Measurements from ENCODE around the gene LCE3C. TPM values are rescaled to one million over a fixed set of nuclear protein-coding genes. Genes with fewer than 3 reads are reported as not detected.
"Not testable (repeated sequence)": the region's sequence is repeated elsewhere in the genome, so short reads cannot be mapped to it uniquely, and the experiment has no call there.

Gene LCE3C, protein sequence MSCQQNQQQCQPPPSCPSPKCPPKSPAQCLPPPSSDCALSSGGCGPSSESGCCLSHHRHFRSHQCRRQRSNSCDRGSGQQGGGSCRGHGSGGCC
- total RNA-seq = not detected in 2 replicates

DNA sequence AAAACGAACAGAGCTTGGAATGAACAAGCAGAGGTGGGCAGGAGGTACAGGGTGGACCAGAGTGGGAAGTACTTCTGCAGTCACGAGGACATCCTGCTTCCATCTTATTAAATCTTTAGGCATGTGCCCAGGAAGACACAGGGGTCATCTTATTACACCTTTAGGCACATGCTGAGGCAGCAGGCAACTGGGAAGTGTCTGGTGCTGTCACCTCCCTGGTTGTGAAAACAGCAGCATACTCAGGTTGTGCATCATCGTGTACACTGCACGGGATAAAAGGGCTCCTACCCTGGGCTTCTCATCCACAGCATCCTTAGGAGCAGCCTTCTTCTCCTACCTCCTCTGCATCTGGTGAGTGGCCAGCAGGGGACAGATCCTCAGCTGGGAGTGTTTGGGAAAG, at the start of gene LCE3C:
Gene LCE3C, plus strand, starts transcription at position 301 of the 400 bp plus-strand sequence. CDS start 498 bp downstream, outside the sequence.
- intact Hi-C loops (cut with micrococcal nuclease) = no loop called here
- H3K27me3 Mint-ChIP-seq (ENCODE audit: insufficient read depth) = no peaks in the 10 kb centered on the region
- no peaks in the 10 kb centered on the region for H3K9me3 Mint-ChIP-seq
- no peak within 1 kb of the TSS for H3K27ac Mint-ChIP-seq
- no peak within 1 kb of the TSS for H3K4me3 Mint-ChIP-seq
- no peaks in the 10 kb centered on the region for H3K4me1 Mint-ChIP-seq (ENCODE audit: low read depth)
- H3K36me3 Mint-ChIP-seq (ENCODE audit: low read depth) = no peaks in the 10 kb centered on the region
- DNase-seq (ENCODE audit: low spot score) = no peak

DNA sequence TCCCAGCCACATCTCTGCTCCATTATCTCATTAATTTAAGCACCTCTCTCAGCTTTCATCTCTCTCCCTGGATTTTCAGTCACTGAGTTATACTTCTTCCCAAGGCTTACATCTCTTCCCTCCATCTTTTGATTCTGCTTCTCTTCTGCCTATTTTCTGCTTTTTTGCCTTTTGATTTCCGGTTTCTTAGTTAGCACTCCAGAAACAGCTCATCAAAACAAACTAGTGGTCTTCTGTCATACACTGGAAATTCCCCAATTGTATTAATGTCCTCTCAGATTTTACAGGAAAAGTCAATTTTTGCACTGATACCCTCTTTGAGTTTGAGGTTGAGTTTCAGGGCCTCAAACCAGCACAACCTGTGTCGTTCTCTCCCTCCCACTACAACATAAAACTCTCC, 34.9 kb upstream of the LCE3C start:
- no peak for DNase-seq (ENCODE audit: low spot score)
- Mint-ChIP-seq H3K36me3 (ENCODE audit: low read depth) (no peaks in the 10 kb centered on the region), H3K4me3 (no peak overlapping the region), H3K27ac (no peak overlapping the region), H3K9me3 (no peaks in the 10 kb centered on the region), H3K27me3 (ENCODE audit: insufficient read depth) (no peaks in the 10 kb centered on the region), H3K4me1 (ENCODE audit: low read depth) (no peaks in the 10 kb centered on the region)
- intact Hi-C loops (cut with micrococcal nuclease) = no loop called here

DNA sequence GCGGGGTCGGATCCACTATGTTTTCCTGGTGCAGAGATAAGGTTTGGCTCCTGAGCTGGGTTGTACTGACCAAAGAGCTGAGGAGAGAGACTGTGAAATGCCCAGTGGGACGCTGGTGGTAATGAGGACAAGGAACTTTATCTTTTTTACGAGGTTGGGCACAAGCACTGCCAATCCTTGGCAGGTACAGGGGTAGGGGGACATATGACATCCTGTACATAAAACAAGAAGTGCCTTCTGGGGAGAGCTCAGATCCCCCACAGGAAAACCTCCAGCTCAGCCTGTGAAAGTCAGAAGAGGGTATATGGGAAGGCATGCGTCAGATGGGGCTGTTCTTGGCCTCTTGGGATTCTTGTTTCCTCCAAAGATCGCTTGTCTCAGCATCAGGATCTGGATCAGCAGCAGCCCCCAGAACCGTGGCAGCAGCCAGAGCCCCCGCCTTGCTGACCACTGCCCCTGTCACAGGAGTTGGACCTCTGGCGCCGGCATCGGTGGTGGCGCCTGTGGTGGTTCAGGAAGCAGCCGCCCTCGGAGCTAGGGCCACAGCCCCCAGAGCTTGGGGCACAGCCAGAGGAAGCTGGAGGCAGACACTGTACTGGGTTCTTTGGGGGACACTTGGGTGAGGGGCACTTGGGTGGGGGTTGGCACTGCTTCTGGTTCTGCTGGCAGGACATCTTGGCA, 34.4 kb upstream of the LCE3C start:
- no peak for DNase-seq (ENCODE audit: low spot score)
- no peaks in the 10 kb centered on the region for H3K27me3 Mint-ChIP-seq (ENCODE audit: insufficient read depth)
- H3K9me3 Mint-ChIP-seq = no peaks in the 10 kb centered on the region
- intact Hi-C loops (cut with micrococcal nuclease) = no loop called here
- no peaks in the 10 kb centered on the region for H3K36me3 Mint-ChIP-seq (ENCODE audit: low read depth)
- no peak overlapping the region for H3K27ac Mint-ChIP-seq
- H3K4me3 Mint-ChIP-seq = no peak overlapping the region
- no peaks in the 10 kb centered on the region for H3K4me1 Mint-ChIP-seq (ENCODE audit: low read depth)

DNA sequence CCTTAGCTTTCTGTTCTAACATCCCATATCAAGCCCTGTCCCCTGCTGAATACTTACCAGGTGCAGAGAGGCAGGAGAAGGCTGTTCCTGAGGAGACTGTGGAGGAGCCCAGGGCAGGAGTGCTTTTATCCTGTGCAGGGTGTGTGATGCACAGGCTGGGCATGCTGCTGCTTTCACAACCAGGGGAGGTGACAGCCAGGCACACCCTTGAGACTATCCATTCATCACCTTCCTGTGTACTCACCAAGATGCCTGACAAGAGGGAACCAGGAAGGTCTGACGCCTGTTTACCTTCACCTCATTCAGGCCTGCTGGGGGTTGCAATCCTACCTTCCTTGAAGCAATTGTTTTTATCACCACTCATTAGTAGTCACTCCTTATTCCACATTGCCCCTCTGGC, 33.4 kb upstream of the LCE3C start, which contains the start of gene LCE3E:
Gene LCE3E, minus strand, starts transcription at position 100 of the 400 bp plus-strand sequence. CDS start 572 bp downstream, outside the sequence.
- no peaks in the 10 kb centered on the region for H3K9me3 Mint-ChIP-seq
- H3K27ac Mint-ChIP-seq = no peak within 1 kb of the TSS
- H3K4me3 Mint-ChIP-seq = no peak within 1 kb of the TSS
- DNase-seq (ENCODE audit: low spot score) = no peak
- H3K27me3 Mint-ChIP-seq (ENCODE audit: insufficient read depth) = no peaks in the 10 kb centered on the region
- no peaks in the 10 kb centered on the region for H3K4me1 Mint-ChIP-seq (ENCODE audit: low read depth)
- intact Hi-C loops (cut with micrococcal nuclease) = no loop called here
- H3K36me3 Mint-ChIP-seq (ENCODE audit: low read depth) = no peaks in the 10 kb centered on the region

DNA sequence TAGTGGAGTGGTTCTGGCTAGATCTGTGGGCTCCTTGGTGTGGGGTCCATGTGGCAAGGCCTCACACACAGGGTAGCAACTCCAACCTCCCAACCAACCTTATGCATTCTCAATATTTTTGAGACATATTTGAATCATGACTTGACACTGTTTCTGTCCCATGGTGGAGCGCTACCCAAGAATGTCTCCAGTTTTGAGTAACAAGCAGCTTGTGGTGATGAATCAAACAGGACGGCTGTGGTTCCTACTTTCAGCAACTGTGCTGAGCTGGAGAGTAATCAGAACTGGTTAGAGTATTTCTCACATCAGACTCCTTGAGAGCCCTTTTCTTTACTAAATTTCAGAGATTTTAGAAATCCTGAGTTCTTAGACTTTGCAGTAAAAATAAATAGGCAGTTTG, 22.9 kb upstream of the LCE3C start:
- no peaks in the 10 kb centered on the region for H3K4me1 Mint-ChIP-seq (ENCODE audit: low read depth)
- DNase-seq (ENCODE audit: low spot score) = no peak

DNA sequence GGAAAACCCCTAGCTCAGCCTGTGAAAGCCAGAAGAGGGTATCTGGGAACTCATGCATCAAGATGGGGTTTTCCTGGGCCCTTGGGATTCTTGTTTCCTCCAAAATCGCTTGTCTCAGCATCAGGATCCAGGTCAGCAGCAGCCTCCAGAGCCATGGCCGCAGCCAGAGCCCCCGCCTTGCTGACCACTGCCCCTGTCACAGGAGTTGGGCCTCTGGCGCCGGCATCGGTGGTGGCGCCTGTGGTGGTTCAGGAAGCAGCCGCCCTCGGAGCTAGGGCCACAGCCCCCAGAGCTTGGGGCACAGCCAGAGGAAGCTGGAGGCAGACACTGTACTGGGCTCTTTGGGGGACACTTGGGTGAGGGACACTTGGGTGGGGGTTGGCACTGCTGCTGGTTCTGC, 20.5 kb upstream of the LCE3C start:
- H3K4me3 Mint-ChIP-seq; H3K27me3 Mint-ChIP-seq (ENCODE audit: insufficient read depth); intact Hi-C loops (cut with micrococcal nuclease); DNase-seq (ENCODE audit: low spot score); H3K4me1 Mint-ChIP-seq (ENCODE audit: low read depth); H3K36me3 Mint-ChIP-seq (ENCODE audit: low read depth); H3K27ac Mint-ChIP-seq; H3K9me3 Mint-ChIP-seq: not testable (repeated sequence)

More for the DNA sequence above, 22.9 kb upstream of the LCE3C start:
- Mint-ChIP-seq H3K27me3 (ENCODE audit: insufficient read depth) (peaks cover 11% of the 10 kb centered on the region), H3K9me3 (no peaks in the 10 kb centered on the region), H3K36me3 (ENCODE audit: low read depth) (no peaks in the 10 kb centered on the region), H3K27ac (no peak overlapping the region), H3K4me3 (no peak overlapping the region)
- intact Hi-C loops (cut with micrococcal nuclease) = no loop called here

DNA sequence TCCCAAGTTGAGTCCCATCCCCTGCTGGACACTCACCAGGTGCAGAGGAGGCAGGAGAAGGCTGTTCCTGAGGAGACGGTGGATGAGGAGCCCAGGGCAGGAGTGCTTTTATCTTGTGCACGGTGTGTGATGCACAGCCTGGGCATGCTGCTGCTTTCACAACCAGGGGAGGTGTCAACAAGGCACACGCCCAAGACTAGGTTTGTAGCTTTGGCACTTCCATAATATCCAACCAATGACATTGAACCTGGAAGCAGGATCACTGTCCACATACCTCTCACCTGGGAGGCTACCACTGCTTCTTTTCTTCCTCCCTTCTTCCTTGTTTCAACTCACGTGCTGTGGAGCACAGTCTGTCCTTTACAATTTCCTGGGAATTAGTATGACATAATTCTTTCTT, 19.6 kb upstream of the LCE3C start, which contains the start of gene LCE3D:
Gene LCE3D, minus strand, starts transcription at position 84 of the 400 bp plus-strand sequence. CDS start 580 bp downstream, outside the sequence.
- H3K4me3 Mint-ChIP-seq = no peak within 1 kb of the TSS
- H3K36me3 Mint-ChIP-seq (ENCODE audit: low read depth) = no peaks in the 10 kb centered on the region
- no peak for DNase-seq (ENCODE audit: low spot score)

DNA sequence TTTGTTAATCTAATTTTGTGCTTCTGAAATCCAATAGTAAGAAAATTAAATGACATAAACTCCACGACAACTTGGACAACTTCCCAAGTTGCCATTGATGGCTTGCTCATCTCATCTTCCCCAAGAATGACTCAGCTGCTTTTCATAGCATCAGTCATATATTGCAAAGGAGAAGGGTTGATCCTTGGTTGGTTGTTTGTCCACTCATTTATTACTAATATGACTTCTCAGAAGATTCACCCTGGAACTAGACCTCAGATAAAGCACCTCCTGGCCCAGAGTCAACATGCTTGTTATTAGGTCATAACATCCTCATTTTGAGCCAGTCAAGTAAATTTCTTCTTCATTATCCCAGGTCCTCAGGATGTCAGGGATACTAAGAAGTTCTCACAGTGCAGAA, 17.4 kb upstream of the LCE3C start:
- Mint-ChIP-seq H3K36me3 (ENCODE audit: low read depth) (no peaks in the 10 kb centered on the region), H3K4me3 (no peak overlapping the region), H3K9me3 (no peaks in the 10 kb centered on the region), H3K27me3 (ENCODE audit: insufficient read depth) (peaks cover 5% of the 10 kb centered on the region), H3K4me1 (ENCODE audit: low read depth) (no peaks in the 10 kb centered on the region), H3K27ac (no peak overlapping the region)
- intact Hi-C loops (cut with micrococcal nuclease) = no loop called here
- DNase-seq (ENCODE audit: low spot score) = no peak

More for the DNA sequence above, 19.6 kb upstream of the LCE3C start, which contains the start of gene LCE3D:
- no peaks in the 10 kb centered on the region for H3K4me1 Mint-ChIP-seq (ENCODE audit: low read depth)
- H3K27ac Mint-ChIP-seq = no peak within 1 kb of the TSS
- peaks cover 5% of the 10 kb centered on the region for H3K27me3 Mint-ChIP-seq (ENCODE audit: insufficient read depth)
- no peaks in the 10 kb centered on the region for H3K9me3 Mint-ChIP-seq
- intact Hi-C loops (cut with micrococcal nuclease) = no loop called here

DNA sequence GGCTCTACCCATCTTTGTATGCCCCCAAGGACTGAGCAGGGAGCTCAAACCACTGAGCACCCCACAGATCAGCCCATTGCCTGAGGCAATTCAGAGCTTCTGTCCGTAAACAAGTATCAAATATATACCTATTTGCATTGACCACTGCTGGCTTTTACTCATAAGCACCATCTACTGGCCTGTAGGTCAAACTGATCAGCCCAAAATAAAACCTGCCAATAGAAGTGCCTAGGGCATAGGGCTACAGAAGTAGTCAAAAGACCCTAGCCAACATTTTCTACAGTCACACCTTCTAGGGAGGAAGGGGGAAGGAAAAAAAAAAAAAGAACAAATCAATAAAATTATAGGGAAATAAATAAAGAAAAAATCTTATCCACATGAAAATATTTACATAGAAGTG, 14.4 kb upstream of the LCE3C start:
- no peaks in the 10 kb centered on the region for H3K4me1 Mint-ChIP-seq (ENCODE audit: low read depth)
- H3K27ac Mint-ChIP-seq = no peak overlapping the region
- no peak overlapping the region for H3K4me3 Mint-ChIP-seq
- H3K36me3 Mint-ChIP-seq (ENCODE audit: low read depth) = no peaks in the 10 kb centered on the region
- intact Hi-C loops (cut with micrococcal nuclease) = no loop called here
- no peak for DNase-seq (ENCODE audit: low spot score)
- no peaks in the 10 kb centered on the region for H3K9me3 Mint-ChIP-seq
- peaks cover 3% of the 10 kb centered on the region for H3K27me3 Mint-ChIP-seq (ENCODE audit: insufficient read depth)

DNA sequence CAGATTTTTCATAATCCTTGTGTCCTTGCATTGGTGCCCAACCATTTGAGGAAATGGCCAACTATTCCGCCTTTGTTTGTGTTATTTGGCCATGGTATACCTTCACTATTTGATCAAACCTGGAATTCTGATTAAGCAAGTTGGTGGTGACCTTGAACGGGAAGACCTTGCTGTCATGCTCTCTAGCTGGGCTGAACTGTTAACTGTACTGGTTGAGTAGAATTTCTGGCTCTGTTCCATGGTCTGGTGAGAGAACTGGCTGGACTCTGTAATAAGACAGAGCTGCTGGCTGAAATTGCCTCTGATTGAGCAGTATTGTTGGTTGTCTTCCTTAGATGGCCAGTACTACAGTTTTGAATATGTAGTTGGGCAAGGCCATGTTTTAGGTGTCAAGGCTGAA, 3.0 kb upstream of the LCE3C start:
- no peaks in the 10 kb centered on the region for H3K36me3 Mint-ChIP-seq (ENCODE audit: low read depth)
- H3K4me1 Mint-ChIP-seq (ENCODE audit: low read depth) = no peaks in the 10 kb centered on the region
- no peak overlapping the region for H3K27ac Mint-ChIP-seq
- H3K9me3 Mint-ChIP-seq = no peaks in the 10 kb centered on the region
- H3K27me3 Mint-ChIP-seq (ENCODE audit: insufficient read depth) = no peaks in the 10 kb centered on the region
- DNase-seq (ENCODE audit: low spot score) = no peak
- intact Hi-C loops (cut with micrococcal nuclease) = no loop called here
- no peak overlapping the region for H3K4me3 Mint-ChIP-seq

DNA sequence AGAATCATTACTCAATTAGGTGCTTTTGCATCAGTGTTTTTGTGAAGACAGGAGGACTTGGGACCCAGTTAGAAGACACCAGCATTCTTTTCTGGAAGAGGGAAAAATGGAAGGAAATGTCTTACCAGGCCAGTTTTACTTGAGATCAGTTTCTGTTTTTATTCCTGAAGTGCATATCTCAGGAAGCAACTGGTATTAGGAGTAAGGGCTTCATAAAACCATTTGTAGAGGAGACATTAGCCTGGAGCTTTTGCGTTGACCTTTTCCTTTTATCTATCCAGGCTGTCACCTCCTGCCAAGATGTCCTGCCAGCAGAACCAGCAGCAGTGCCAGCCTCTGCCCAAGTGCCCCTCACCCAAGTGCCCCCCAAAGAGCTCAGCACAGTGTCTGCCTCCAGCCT, 13.5 kb downstream of the LCE3C start, which contains the start of gene LCE3B:
Gene LCE3B, plus strand, starts transcription at position 301 of the 400 bp plus-strand sequence. Its CDS starts 0 bp downstream, at position 301.
- H3K9me3 Mint-ChIP-seq = peaks cover 3% of the 10 kb centered on the region
- DNase-seq (ENCODE audit: low spot score) = no peak
- no peaks in the 10 kb centered on the region for H3K27me3 Mint-ChIP-seq (ENCODE audit: insufficient read depth)
- H3K4me3 Mint-ChIP-seq = no peak within 1 kb of the TSS
- intact Hi-C loops (cut with micrococcal nuclease) = no loop called here
- H3K36me3 Mint-ChIP-seq (ENCODE audit: low read depth) = no peaks in the 10 kb centered on the region
- H3K4me1 Mint-ChIP-seq (ENCODE audit: low read depth) = no peaks in the 10 kb centered on the region
- no peak within 1 kb of the TSS for H3K27ac Mint-ChIP-seq

DNA sequence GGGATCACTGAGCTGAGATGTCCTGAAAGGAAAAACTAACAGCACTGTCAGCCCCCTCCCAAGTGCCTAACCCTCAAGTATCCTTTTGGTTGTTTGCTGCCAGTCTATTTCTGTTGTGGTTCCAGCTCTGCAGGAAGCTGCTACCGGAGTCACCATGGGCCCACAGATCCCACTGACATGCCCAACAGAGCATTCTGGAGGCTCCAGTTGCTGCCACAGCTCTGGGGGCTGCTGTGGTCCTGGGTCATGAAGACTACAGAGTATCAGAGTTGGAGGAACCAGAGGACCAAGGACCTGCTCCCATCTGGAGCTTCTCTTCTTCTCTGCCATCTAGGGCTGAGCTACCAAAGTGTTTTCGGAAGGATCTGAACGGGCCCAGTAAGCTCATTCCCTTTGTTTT, 22.0 kb downstream of the LCE3C start:
- Mint-ChIP-seq H3K36me3 (ENCODE audit: low read depth) (no peaks in the 10 kb centered on the region), H3K27me3 (ENCODE audit: insufficient read depth) (peaks cover 5% of the 10 kb centered on the region), H3K9me3 (peaks cover 12% of the 10 kb centered on the region), H3K27ac (no peak overlapping the region), H3K4me1 (ENCODE audit: low read depth) (no peaks in the 10 kb centered on the region), H3K4me3 (no peak overlapping the region)
- intact Hi-C loops (cut with micrococcal nuclease) = no loop called here
- DNase-seq (ENCODE audit: low spot score) = no peak

DNA sequence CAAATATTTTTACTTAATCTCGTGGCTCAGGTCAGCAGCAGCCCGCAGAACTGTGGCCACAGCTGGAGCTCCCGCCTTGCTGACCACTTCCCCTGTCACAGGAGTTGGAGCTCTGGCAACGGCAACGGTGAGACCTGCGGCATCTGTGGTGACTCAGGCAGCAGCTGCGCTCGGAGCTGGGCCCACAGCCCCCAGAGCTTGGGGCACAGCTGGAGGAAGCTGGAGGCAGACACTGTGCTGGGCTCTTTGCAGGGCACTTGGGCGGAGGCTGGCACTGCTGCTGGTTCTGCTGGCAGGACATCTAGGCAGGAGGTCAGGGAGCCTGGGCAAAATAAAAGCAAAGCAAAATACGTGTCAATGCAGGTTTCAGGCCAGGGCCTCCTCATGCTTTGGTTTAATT, 22.8 kb downstream of the LCE3C start, which contains the start of gene LCE3A:
Gene LCE3A, minus strand, starts transcription at position 301 of the 400 bp plus-strand sequence. Its CDS starts 0 bp downstream, at position 301.
- no peak for DNase-seq (ENCODE audit: low spot score)
- Mint-ChIP-seq H3K4me1 (ENCODE audit: low read depth) (no peaks in the 10 kb centered on the region), H3K27me3 (ENCODE audit: insufficient read depth) (peaks cover 5% of the 10 kb centered on the region), H3K4me3 (no peak within 1 kb of the TSS), H3K36me3 (ENCODE audit: low read depth) (no peaks in the 10 kb centered on the region), H3K9me3 (peaks cover 12% of the 10 kb centered on the region), H3K27ac (no peak within 1 kb of the TSS)
- intact Hi-C loops (cut with micrococcal nuclease) = no loop called here
